Rectal smooth muscle tissue (tissue), 1 donor: ENCODE measurements around the gene CARS1.
A peak's percentile ranks its signal among the peaks of the same experiment; 100 is the strongest.

Source experiments
- H3K27ac ChIP-seq: one replicate; pipeline ENCODE4 v1.7.0; 2013; ENCODE audit warnings: low read depth, low read length, inconsistent platforms
- H3K27me3 ChIP-seq: one replicate; pipeline ENCODE4 v1.7.0; 2013; ENCODE audit warnings: low read length; ENCODE audit not compliant: control insufficient read depth, insufficient read depth
- H3K36me3 ChIP-seq: one replicate; pipeline ENCODE4 v1.7.0; 2013; ENCODE audit warnings: low read length; ENCODE audit not compliant: control insufficient read depth, insufficient read depth
- H3K4me1 ChIP-seq: one replicate; pipeline ENCODE4 v1.7.0; 2013; ENCODE audit warnings: low read length; ENCODE audit not compliant: control insufficient read depth, insufficient read depth
- H3K4me3 ChIP-seq: one replicate; pipeline ENCODE4 v1.7.0; 2013; ENCODE audit warnings: low read length
- H3K9ac ChIP-seq: one replicate; pipeline ENCODE4 v1.7.0; 2013; ENCODE audit warnings: low read length

The CARS1 gene

DNA sequence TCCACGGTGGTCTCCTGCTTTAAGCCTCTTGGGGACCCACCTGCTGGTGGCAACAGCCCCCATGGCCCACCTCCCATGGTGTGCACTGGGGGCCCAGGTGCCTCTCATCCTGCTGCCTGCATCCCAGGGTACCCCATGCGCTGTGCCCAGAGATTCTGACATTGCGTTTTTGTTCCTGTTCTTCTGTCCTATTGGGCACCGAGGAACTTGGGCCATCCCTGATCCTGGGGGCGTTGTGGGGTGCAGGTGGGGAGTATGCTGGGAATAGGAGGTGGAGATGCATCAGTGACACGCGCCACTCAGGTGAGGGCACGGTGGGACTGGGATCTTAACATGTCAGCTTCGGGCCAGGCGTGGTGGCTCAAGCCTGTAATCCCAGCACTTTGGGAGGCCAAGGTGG is 52.7 kb downstream of the CARS1 start:
- H3K27ac ChIP-seq, result no peak overlapping the region
- no peak overlapping the region for H3K9ac ChIP-seq
- peaks cover 18% of the 10 kb centered on the region for H3K4me1 ChIP-seq
- no peaks in the 10 kb centered on the region for H3K27me3 ChIP-seq
- no peak overlapping the region for H3K4me3 ChIP-seq
- H3K36me3 ChIP-seq, result peaks cover 25% of the 10 kb centered on the region

DNA sequence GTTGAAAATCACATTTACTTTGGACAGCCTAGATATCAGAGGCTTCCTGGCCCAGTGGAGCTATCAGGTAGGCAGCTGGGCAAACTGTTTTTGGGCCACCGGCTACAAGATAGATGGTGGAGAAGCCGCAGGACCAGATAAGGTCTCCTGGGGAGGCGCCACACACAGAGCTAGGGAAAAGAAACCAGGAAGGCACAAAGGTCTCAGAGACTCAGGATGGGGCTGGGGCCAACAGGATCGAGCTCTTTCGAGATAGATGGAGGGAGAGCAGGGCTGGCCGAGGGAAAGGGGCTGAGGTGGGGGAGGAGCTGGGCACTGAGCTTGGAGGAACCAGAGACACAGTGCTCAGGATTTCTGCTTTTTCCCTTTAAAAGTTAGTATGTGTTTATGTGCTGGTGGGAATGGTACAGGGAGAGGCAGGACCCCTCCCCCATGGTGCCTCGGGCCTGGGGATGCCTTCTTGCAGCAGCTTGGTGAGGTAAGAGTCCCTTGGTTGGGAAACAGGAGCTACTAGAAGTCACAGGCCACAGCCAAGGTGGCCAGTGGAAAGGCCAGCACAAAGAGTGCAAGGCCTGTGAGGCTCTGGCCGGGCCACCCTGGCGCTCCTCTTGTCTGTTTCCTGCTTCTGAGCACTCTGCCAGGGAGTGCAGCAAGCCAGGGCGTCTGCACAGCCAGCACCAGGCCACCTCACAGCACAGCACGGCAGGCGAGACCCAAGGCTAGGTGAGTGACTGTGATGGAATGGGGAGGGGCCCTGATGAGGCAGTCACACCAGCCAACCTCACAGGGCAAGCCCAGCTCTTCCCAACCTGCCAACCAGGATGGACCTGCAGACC is 53.6 kb downstream of the CARS1 start:
- H3K27me3 ChIP-seq, result no peaks in the 10 kb centered on the region
- no peak overlapping the region for H3K27ac ChIP-seq
- H3K4me3 ChIP-seq, result no peak overlapping the region
- no peak overlapping the region for H3K9ac ChIP-seq
- H3K36me3 ChIP-seq, result peaks cover 21% of the 10 kb centered on the region
- peaks cover 18% of the 10 kb centered on the region for H3K4me1 ChIP-seq

DNA sequence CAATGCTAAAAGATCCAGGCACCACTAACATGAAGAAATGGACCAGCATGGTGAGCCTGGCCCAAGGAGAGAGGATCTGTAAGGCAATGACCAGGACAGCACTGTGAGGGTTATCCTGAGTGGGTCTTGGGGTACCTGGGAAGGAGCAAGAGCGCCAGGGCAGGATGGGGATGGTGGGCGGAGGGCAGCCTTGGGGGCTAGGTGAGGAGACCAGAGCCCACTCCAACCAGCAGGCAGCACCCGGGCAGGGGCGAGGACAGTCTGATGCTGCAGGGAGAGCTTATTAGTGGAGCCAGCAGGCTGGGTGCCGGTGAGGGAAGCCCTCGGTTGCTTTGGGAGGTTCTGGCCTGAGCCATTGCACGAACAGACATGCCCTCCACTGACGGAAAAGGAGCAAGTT is 54.4 kb downstream of the CARS1 start:
- peaks cover 18% of the 10 kb centered on the region for H3K4me1 ChIP-seq
- peaks cover 21% of the 10 kb centered on the region for H3K36me3 ChIP-seq
- H3K27ac ChIP-seq, result no peak overlapping the region
- no peak overlapping the region for H3K9ac ChIP-seq
- no peak overlapping the region for H3K4me3 ChIP-seq
- no peaks in the 10 kb centered on the region for H3K27me3 ChIP-seq

DNA sequence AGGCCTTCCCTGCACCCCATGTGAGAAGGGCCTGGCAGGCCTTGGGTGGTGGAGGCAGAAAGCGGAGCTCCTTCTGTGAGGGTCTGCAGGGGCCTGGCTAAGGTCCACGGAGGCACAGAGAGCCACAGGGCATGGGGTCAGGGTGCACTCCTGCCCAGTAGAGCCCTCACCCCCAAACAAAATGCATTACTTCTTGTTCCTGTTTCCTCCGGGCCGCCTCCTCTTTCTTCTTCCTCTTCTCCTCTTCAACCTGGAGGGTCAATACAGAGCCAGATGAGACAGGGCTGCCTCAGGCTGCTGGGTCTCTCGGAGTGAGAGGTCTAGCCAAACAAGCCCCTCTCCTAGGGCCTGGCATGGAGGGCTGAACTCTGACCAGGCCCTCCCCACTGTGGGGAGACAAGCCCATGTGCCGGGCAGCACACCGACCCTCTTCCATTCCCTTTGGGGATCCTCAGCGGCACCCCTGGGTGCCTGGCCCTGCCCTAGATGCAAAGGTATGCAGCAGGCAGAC is 54.8 kb downstream of the CARS1 start:
- Histone ChIP-seq H3K27ac (peak overlapping the region; percentile 93), H3K27me3 (no peaks in the 10 kb centered on the region), H3K4me3 (no peak overlapping the region), H3K36me3 (peaks cover 19% of the 10 kb centered on the region), H3K9ac (no peak overlapping the region), H3K4me1 (peaks cover 18% of the 10 kb centered on the region)

DNA sequence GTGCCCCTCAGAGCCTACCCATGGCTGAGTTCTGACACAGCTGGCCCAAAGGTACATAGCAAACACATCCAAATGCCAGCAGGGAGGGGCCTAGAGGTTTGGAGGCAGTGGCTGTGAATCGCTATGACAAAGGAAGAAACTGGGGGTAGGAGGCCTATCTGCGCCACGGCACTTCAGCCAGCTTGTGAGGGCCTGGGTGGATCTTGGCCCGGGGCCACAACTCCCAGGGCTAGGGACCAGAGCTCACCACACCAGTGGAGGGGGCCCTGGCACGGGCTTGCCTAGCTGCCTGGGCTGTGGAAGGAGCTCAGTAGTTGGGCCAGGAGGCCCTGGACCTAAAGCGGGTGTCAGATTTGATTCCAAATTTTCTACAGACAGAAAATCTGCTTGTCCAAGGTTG is 55.7 kb downstream of the CARS1 start:
- Histone ChIP-seq H3K36me3 (peaks cover 18% of the 10 kb centered on the region), H3K27ac (peak overlapping the region; percentile 93), H3K4me1 (peaks cover 18% of the 10 kb centered on the region), H3K9ac (no peak overlapping the region), H3K4me3 (no peak overlapping the region), H3K27me3 (no peaks in the 10 kb centered on the region)

DNA sequence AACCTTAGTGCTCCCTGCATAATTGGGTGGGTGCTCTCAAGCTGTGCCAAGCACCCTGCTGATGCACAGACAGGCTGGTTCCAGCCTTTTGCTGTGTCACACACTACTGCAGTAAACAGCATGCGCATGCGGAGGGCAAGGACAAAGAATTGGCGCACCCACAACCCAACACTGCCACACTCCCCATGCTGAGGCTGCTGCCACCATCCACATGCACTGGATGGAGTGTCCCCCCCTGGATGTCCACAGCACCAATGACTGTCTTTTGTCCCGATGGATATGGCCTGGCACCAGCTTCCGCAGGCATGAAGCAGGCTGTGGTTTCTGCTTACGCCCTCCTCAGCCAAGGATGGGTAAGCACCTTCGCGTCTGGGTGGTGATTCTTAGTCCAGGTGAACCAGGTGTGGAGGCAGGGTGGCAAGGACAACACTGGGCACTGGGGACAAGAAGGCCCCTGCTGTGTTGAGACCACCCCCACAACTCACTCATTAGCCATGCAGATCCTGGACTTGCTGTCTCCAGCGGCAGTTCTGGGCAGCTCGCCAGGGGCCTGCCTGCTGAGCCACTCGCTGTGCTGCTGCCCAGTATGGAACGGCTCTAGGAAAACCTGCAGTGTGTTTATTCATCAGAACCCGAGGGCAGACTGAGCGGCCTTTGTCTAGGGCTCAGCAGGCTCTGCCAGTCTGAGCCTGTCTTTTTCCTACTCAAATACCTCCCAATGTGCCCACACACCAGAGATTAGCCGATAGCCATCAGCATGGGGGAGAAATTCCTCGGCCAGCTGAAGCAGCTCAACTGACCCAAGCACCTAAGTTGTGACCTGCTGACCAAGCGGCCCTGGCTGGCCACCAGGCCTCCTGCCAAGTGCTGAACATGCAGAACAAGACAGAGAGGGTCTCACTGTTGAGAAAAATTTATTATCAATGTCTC is 56.9 kb downstream of the CARS1 start:
- Histone ChIP-seq H3K9ac (peak overlapping the region; percentile 14), H3K27ac (peak overlapping the region; percentile 93), H3K4me1 (peaks cover 18% of the 10 kb centered on the region), H3K27me3 (no peaks in the 10 kb centered on the region), H3K4me3 (no peak overlapping the region), H3K36me3 (peaks cover 18% of the 10 kb centered on the region)

DNA sequence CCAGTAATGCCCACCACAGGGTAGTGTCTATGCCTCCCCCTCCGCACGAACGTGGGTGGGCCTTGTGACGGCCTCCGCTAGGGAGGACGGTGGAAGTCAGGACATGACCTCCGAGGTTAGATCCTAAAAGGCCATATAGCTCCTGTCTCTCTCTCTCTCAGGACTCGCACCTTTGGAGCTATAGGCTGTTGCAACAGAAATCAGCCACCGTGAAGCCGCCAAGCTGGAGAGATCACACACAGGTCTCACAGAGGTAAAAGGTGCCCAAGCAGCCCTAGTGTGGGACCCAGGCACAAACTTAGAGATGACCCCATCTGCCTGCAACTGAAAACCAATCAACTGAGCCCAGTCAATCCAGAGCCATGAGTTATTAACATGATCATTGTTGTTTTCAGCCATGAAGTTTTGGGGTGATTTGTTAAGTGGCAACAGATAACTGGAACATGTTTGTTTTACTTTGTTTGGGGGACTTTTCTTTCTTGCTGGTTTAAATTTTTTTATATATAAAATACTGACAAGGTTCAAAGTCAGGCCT is 57.7 kb downstream of the CARS1 start:
- H3K36me3 ChIP-seq, result peaks cover 18% of the 10 kb centered on the region
- H3K9ac ChIP-seq, result no peak overlapping the region

DNA sequence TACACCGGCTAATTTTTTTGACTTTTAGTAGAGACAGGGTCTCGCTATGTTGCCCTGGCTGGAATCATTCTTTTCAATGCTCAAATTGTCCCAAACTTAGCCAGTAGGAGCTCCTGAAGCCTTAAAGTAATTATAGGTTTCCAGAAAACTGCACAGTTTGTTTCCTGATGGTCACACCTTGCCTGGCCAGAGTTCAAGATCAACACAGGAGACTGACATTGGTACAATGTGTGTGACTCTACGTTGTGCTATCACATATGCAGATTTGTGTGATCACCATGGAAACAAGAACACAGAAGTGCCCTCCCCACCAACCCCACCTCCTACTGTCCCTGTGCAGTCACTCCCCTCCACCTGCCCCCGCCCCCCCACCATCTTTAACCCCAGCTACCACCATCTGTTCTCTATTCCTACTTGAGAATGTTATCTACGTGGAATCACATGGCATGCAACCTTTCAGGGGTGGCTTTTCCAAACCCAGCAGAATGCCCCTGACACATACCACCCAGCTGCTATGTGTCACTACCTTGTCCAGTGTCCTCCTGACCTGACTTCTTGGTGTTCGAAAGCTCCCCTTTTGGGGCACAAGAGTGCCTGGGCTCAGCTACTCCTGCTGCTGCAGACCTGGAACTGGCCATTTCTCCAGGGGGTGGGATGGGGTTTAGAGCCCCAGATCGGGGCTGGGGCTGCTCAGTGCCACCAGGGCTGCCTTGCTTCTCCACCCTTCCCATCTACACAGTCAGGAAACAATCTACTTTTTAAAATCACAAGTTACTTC is 59.0 kb downstream of the CARS1 start:
- Histone ChIP-seq H3K4me3 (no peak overlapping the region), H3K27me3 (no peaks in the 10 kb centered on the region), H3K4me1 (peaks cover 18% of the 10 kb centered on the region), H3K27ac (no peak overlapping the region), H3K36me3 (peaks cover 6% of the 10 kb centered on the region), H3K9ac (no peak overlapping the region)

More for the DNA sequence above, 57.7 kb downstream of the CARS1 start:
- Histone ChIP-seq H3K4me1 (peaks cover 18% of the 10 kb centered on the region), H3K27ac (no peak overlapping the region), H3K27me3 (no peaks in the 10 kb centered on the region), H3K4me3 (no peak overlapping the region)

DNA sequence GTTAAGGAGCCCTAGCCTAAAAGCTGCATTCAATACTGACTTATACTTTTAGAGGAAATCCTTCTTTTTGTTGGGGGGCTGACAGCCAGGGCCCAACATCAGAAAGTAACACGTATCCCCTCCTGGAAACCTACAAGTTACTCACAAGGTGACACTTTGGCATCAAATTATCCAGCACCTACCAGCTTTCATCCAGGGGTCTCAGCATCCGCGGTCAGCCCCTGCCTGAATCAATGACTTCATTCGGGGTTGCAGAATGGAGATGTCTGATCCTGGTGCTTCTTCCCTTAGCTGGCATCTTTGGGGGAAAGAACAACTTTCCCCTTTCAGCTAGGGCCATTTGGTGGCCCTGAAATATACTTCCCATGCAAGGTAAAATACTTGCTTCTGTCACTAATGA is 59.8 kb downstream of the CARS1 start:
- Histone ChIP-seq H3K4me3 (no peak overlapping the region), H3K36me3 (peaks cover 6% of the 10 kb centered on the region), H3K27ac (no peak overlapping the region), H3K9ac (no peak overlapping the region), H3K4me1 (peaks cover 18% of the 10 kb centered on the region), H3K27me3 (no peaks in the 10 kb centered on the region)

DNA sequence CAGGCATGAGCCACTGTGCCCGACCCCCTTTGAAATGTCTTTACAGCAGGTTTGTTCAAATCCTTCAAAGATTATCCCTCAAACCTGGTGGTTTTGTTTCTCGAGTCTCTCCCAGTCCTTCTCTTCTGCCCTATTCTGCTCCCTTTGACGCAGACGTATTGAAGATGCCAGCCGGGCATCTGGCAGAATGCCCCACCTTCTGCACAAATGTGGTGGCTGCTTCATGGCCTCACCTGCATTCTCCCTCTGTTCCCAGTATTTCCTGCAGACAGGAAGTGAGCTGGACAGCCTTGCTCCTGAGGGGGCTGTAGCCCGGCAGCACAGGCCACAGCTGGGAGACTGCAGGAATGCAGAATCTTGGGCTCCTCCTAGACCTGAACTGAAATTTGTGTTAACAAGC is 60.2 kb downstream of the CARS1 start:
- Histone ChIP-seq H3K9ac (no peak overlapping the region), H3K4me1 (peaks cover 18% of the 10 kb centered on the region), H3K4me3 (no peak overlapping the region), H3K27me3 (no peaks in the 10 kb centered on the region), H3K27ac (no peak overlapping the region), H3K36me3 (peaks cover 6% of the 10 kb centered on the region)

DNA sequence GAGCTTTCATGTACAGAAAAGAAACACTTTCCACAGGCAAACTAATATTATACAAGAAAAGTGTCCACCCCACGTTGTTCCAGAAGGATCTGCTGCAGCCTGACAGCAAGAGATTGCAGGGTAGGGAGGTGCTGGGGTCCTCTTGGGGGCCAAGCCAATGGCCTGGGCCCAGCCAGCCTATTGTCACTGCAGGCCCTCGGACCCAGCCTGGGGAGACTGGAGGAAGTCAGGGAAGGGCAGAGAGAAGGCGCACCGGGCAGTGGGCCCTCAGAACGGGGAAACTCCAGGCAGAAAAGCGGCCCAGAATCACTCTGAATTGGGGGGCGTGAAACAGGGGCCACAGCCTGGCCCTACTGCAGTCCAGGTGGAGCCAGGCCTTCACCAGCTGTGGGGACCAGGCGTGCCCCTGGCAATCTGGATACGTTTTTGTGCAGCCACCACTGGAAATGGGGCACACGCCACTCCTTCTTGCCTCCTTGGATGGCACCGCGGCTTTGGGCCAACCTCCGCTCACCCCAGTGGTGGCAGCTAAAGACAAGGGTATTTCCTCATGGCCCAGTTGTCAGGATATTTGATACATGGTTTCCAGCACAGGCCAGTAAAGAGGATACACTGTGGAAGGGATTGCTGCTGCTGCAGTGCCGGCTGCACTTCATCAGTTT is 61.2 kb downstream of the CARS1 start:
- Histone ChIP-seq H3K27me3 (no peaks in the 10 kb centered on the region), H3K9ac (no peak overlapping the region), H3K36me3 (peaks cover 6% of the 10 kb centered on the region), H3K4me3 (no peak overlapping the region), H3K27ac (no peak overlapping the region), H3K4me1 (peaks cover 11% of the 10 kb centered on the region)
